ENCODE results near the gene MTCP1.

- TF ChIP-seq CTCF (IDR thresholded peaks at IDR 0.05) (peak; percentile 87), POLR2AphosphoS5 (IDR thresholded peaks at IDR 0.05; ENCODE audit: low read depth, low read length) (no peak), SIN3A (IDR thresholded peaks at IDR 0.05; ENCODE audit: borderline replicate concordance, insufficient read depth, low read depth, low read length) (no peak), TCF7L2 (IDR thresholded peaks at IDR 0.05; ENCODE audit: low read depth, low read length) (no peak), REST (IDR thresholded peaks at IDR 0.05; ENCODE audit: insufficient read depth in 1 of 2, low read depth in 2 of 2, low read length in 1 of 2) (peak; percentile 56 to 79)
These were observed 13.8 kb downstream of the MTCP1 start for GRCh38 chrX:155056877-155057792.

Measured in Panc1 (cell line).